ENCODE data around the gene ARF6. TPM values are rescaled to one million over a fixed set of nuclear protein-coding genes. Genes with fewer than 3 reads are reported as not detected.
"Not testable (repeated sequence)": the region's sequence is repeated elsewhere in the genome, so short reads cannot be mapped to it uniquely, and the experiment has no call there.

Gene ARF6
- total RNA-seq, 1 donor from 2014 or later = 62.0 TPM

DNA sequence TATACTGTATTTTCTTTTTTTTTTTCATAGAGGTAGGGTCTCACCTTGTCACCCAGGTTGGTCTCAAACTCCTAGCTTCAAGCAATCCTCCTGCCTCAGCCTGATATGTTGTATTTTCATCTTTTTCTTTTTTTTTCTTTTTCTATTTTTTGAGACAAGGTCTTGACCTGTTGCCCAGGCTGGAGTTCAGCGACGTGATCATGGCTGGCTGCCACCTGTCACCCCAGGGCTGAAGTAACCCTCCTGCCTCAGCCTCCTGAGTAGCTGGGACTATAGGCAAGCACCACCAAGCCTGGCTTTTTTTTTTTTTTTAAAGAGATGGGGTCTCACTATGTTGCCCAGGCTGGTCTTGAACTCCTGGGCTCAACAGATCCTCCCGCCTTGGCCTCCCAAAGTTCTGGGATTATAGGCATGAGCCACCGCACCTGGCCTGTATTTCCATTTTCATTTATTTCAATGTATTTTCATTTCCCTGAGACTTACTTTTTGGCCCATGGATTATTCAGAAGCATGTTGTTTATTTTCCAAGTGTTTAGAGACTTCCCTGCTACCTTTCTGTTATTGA is 16.2 kb upstream of the ARF6 start:
- peak; percentile 8 for DNase-seq (ENCODE audit: low spot score)

DNA sequence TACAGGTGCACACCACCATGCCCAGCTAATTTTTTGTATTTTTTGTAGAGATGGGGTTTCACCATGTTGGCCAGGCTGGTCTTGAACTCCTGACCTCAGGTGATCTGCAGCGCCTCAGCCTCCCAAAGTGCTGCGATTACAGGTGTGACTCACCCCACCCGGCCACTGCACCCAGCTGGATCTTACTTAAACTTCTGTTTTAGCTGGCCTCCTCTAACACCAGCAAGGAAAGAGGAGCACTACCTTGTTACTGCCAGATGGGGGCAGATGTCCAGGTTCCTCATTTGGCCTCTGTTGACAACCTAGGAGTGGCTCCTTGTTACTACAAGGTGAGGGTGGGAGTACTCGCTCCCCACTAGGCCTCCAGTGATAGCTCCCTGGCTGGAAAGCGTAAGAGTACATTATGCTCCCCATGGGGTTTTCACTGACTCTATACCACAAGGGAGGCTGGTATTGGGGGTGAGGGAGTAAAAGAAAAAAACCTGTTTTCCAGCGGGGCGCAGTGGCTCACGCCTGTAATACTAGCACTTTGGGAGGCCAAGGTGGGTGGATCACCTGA is 13.2 kb upstream of the ARF6 start:
- DNase-seq (ENCODE audit: low spot score) = no peak

DNA sequence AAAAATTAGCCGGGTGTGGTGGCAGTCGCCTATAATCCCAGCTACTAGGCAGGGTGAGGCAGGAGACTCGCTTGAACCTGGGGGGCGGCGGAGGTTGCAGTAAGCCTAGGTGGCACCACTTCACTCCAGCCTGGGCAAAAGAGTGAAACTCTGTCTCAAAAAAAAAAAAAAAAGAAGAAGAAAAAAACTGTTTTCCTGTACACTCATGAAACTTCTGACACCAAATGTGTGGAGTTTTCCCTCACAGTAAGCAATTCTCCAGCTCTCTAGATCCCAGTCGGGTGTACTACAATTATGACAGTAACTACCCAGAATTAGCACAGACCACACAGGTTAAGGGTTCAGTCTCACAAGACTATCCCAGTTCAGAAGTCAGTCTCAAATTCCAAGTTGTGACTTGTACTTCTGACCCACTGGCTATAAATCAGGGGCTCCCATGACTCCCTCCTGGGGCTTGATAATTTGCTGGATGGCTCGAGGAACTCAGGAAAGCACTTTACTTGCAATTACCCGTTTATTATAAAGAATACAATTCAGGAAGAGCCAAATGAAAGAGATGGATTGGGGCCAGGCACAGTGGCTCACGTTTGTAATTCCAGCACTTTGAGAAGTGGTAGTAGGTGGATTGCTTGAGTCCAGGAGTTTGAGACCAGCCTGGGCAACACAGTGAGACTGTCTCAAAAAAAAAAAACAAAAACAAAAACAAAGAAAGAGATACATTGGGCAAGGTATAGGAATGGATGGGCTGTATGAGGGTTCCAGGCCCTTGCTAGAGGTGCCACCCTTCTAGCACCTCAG is 12.4 kb upstream of the ARF6 start:
- DNase-seq (ENCODE audit: low spot score) = no peak

DNA sequence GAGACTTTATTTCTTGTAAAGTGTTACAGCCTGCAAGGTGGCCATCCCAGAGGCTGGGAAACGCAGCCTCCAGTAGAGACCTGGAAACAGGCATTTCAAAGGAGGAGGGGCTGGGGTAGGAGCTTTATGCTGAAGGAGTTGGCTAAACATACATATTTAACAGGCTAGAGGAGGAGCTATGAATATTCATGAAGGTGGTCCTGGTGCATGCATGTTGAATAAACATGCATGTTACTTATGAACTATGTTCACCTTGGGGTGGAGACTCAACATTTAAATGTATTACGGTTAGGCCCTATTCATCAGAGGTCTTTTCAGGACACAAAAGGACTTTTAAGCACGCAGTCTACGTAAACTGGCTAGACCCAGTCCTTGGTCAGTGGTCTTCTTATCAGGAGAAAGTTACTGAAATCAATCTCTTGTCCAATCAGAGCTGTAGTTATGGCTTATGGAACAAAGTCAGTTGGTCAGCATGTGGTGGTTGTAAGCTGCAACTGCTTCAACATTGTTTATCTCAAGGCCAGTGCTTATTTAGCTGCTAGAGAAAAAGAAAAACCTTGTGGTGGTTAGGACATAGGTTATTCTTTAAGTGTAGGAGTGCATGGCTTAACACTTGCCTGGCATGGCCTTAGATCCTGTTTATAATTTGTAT is 11.4 kb upstream of the ARF6 start:
- no peak for DNase-seq (ENCODE audit: low spot score)

DNA sequence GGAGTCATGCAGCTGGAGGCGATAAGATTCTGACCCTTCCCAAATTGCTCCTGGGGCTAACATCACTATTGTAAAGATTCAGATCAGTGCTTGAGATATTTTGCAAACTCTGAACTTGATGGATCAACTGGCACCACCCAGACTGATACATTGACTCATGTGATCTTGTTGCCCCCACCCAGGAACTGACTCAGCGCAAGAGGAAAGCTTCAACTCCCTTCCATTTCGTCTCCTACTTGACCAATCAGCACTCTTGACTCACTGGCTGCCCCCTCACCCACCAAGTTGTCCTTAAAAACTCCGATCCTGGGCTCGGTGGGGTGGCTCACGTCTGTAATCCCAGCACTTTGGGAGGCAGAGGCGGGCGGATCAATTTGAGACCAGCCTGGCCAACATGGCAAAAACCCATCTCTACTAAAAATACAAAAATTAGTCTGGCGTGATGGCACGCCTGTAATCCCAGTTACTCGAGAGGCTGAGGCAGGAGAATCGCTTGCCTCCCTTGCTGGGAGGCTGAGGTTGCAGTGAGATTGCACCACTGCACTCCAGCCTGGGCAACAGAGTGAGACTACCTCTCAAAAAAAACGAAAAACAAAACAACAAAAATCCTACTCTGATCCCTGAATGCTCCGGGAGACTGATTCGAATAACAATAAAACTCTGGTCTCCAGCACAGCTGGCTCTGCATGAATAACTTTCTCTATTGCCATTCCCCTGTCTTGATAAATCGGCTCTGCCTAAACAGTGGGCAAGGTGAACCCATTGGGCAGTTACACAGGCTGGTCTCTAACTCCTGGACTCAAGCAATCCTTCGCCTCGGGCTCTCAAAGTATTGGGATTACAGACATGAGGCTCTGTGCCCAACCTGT is 9.8 kb upstream of the ARF6 start:
- DNase-seq (ENCODE audit: low spot score) = no peak

DNA sequence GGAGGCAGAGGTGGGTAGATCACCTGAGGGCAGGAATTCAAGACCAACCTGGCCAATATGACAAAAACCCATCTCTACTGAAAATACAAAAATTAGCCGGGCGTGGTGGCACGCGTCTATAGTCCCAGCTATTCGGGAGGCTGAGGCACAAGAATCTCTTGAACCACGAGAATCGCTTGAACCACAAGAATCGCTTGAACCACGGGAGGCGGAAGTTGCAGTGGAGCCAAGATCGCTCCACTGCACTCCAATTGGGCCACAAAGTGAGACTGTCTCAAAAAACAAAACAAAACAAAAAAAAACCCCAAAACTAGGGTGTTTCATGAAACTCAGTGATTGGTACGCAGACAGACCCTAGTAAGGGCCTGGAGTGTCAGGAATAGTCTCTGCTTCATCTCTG is 6.4 kb upstream of the ARF6 start:
- no peak for DNase-seq (ENCODE audit: low spot score)

DNA sequence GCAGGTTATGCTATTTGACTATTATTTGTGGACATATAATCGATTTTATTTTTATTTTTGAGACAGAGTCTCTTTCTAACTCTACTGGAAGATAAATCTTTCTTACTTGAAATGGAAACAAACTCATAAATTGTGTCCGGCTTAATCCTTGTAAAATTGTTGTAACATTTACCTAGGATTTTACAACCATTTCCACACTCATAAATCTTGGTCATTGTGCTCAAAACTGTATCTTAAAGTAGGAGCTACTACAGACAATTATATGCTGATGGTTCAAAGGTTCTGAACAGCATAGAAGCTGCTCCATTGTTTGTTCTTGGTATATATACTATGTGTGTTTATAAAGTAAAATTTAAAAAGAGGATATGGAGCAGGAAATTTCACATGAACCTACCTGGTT is 4.6 kb upstream of the ARF6 start:
- DNase-seq (ENCODE audit: low spot score) = no peak

DNA sequence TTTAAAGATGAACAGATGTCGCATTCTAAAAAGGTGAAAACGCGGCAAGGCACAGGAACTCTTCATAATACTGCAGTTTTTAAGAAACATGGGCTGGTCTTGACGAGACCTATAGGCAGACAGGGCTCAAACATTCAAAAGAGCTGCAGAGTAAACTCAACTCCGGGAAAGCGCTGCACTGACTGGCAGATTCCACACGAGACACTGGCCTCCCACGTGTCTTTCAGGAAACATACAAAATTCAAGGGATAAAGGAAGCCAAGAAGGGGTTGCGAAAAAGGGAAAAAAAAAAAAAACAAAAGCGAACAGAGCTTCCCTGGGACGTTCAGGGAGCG is 614 bp upstream of the ARF6 start:
- peak; percentile 68 for DNase-seq (ENCODE audit: low spot score)

DNA sequence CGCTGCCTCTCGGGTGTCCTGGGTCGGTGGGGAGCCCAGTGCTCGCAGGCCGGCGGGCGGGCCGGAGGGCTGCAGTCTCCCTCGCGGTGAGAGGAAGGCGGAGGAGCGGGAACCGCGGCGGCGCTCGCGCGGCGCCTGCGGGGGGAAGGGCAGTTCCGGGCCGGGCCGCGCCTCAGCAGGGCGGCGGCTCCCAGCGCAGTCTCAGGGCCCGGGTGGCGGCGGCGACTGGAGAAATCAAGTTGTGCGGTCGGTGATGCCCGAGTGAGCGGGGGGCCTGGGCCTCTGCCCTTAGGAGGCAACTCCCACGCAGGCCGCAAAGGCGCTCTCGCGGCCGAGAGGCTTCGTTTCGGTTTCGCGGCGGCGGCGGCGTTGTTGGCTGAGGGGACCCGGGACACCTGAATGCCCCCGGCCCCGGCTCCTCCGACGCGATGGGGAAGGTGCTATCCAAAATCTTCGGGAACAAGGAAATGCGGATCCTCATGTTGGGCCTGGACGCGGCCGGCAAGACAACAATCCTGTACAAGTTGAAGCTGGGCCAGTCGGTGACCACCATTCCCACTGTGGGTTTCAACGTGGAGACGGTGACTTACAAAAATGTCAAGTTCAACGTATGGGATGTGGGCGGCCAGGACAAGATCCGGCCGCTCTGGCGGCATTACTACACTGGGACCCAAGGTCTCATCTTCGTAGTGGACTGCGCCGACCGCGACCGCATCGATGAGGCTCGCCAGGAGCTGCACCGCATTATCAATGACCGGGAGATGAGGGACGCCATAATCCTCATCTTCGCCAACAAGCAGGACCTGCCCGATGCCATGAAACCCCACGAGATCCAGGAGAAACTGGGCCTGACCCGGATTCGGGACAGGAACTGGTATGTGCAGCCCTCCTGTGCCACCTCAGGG is 679 bp downstream of the ARF6 start:
- DNase-seq (ENCODE audit: low spot score) = peak; percentile 48

DNA sequence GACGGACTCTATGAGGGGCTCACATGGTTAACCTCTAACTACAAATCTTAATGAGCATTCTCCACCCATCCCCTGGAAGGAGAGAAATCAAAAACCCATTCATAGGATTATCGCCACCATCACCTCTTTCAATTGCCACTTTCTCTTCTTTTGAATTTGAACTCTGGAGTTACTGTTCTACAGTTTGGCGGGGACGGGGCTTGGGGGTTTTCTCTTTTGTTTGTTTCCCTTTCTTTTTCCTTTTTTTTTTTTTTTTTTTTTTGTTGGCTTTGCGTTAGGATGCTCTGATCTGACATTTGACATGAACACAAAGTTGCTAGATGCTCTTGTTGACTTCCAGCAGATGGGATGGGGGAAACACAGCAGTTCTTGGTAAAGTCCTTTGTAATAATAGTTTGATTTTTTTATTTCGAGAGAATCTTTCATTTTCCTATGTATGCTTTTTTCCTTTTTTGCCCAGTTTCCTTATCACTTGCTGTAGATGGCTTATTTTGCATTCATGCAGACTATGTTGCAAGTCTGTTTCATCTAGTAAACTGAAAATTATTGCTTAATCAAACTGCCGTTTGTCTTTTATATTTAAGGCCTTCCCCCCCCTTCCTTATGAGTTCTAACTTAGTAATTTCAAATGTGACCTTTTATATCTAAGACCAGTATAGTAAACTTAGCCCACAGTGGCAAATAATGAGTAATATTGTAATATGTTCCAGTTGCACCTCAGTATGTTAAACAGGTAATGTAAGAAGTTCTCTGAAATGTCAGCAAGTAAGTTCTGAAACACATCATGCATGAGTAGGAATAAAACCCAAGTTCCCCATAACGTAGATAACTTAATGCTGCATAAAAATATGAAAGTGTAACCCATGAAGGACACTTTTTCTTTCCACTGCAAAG is 1.6 kb downstream of the ARF6 start:
- not testable (repeated sequence) for DNase-seq (ENCODE audit: low spot score)

DNA sequence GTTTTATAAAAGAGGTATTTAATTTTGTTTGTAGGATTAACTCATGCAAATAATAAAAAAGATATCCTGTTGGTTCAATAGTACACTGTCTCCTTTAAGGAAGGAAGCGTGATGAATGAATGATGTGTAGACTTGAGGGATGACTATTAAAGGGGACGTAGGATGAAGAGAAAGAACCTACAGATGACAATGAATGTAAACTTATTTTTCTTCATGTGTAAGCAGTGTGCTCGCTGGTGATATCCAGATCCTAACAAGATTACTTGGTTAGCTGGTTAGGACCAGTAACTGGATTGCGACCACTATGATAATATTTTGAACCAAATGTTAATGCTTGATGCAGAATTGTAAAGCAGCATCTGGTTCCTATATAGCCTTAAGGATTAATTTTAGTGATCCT is 2.6 kb downstream of the ARF6 start:
- no peak for DNase-seq (ENCODE audit: low spot score)

DNA sequence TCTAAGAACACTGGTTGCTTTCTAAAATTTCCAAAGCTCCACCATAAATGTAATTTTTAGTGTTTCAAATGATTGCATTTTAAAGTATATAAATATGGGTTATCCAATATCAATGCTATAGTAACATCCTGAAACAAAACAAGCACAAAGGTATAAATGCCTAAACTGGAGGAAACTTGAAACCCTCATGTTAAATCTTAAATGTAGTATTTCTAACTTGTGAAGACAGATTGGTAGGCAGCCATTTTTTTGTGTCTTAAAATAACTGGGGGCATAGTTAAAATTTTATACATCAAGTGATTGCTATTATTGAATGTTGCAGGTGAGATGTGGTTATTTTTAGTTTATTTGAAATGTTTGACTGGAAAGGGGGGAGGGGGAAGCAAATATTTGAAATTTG is 3.4 kb downstream of the ARF6 start:
- DNase-seq (ENCODE audit: low spot score) = not testable (repeated sequence)

DNA sequence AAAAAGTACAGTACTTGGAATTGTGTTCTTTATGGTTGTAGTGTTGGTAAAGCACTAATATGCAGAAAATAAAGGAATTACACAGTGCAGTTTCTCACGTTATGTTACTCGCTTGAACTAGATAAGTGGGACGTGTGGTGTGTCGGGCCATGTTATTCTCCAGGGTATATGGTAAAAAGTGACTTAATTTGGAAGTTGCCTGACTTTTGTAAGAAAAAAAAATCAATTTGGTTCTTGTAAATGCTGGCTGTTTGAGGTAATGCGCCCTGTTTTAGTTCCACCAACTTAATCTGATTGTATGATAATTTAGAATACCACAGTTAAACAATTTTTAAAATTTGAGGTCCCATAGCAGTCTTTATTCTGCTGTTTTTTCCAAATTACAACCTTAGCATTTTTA is 4.1 kb downstream of the ARF6 start:
- DNase-seq (ENCODE audit: low spot score) = no peak

DNA sequence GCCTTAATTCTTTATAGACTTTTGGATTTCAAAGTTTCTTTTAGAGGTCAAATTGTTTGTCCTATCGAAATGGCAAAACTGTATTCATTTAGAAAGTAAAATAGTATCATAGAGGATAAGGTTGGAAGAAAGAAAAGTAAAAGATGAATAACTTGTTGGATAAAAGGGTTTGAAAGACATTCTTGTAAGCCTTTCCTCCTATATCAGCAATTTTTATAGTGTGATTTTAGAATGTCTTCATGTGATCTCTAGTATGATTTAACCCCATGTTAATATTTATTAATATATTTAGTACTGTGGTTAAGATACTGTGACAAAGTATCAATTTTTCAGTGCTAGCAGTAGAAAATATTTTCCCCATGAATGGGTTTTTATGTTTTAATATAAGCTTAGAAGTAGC is 4.5 kb downstream of the ARF6 start:
- no peak for DNase-seq (ENCODE audit: low spot score)

DNA sequence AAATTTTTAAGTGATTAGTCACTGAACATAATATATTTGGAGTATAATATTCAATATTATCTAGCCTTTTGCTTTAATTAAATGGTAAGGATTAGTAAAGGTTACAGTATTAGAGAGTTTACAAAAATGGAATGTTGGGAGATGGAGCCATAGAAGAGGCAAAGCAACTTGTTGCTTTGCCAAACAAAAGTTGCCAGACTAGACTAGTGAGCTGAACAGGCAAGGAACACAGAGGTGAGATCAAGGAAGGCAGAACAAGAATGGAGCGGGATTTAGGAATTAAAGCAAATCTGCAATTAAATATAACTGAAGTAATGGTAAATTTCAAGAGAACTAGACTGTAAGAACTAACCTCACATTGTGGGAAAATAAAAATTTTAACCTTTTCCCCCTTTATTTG is 5.1 kb downstream of the ARF6 start:
- DNase-seq (ENCODE audit: low spot score) = no peak

DNA sequence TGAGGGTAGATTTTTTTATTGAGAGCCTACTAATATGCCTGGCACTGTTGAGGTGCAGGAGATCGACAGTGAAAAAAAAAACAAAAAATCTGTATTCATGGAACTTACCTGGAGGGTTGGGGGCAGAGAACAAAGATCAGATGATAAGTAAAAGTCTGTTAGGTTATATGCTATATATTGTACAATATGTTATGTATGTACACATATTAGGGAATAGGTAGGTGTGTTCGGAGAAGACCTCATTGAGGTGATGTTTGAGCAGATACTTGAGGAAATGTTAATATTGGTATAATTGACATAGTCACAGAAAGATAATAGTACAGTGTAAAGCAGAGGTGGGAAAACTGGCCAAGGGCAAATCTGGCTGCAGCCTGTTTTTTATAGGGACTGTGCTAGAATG is 5.6 kb downstream of the ARF6 start:
- DNase-seq (ENCODE audit: low spot score) = no peak

DNA sequence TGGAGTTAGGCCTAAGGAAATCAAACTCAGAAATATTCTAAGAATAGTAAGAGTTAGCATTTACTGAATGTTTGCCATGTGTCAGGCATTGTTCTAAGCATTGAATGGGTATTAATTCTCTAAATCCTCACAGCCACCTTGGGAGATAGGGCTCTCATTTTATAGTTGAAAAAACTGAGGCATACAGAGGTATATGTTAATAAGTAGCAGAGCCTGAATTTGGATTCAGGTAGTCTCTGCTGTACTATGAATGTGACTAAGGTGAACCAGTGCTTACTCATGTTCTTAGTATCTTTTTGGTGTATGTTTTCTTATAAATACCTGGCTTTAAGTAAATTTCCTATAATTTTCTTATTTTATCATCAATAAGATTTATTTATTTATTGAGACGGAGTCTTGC is 8.1 kb downstream of the ARF6 start:
- no peak for DNase-seq (ENCODE audit: low spot score)

DNA sequence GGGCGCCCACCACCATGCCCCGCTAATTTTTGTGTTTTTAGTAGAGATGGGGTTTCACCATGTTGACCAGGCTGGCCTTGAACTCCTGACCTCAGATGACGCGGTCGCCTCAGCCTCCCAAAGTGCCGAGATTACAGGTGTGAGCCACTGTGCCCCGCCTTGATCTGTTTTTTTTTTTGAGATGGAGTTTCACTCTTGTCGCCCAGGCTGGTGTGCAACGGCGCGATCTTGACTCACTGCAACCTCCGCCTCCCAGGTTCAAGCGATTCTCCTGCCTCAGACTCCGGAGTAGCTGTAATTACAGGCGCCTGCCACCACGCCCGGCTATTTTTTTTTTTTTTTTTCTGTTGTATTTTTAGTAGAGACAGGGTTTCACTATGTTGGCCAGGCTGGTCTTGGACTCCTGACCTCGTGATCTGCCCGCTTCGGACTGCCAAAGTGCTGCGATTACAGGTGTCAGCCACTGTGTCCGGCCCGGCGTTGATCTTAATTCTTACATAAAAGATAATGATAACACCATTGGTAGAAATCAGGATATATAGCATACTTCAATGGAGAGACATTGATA is 9.9 kb downstream of the ARF6 start:
- DNase-seq (ENCODE audit: low spot score) = not testable (repeated sequence)

DNA sequence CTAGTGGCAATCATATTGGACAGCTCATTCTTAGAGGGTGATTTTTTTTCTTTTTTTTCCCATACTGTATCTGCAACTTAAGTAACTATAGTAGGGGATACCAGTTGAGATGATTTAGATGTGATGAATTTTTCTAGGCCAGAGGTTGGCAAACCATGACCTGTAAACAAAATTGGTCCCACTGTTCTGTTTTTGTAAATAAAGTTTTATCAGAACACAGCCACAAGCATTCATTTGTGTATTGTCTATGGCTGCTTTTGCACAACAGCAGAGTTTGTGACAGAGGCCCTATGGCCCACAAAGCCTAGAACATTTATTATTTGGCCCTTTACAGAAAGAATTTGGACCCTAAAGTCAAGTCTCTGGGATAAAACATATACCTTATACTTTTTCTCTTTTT is 11.4 kb downstream of the ARF6 start:
- DNase-seq (ENCODE audit: low spot score) = no peak

DNA sequence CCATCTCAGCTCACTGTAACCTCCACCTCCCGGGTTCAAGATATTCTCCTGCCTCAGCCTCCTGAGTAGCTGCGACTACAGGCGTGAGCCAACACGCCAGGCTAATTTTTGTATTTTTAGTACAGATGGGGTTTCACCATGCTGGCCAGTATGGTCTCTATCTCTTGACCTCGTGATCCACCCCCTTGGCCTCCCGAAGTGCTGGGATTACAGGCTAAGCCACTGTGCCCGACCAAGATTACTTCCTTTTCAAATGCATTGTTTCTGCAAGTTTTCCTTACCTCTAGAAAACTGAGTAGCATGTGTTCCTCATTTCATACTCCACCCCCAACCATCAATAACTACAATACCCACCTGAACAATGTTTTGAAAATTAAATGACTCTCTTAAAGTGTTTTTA is 13.1 kb downstream of the ARF6 start:
- DNase-seq (ENCODE audit: low spot score) = no peak
